ENCODE results near the gene COG7.

DNA sequence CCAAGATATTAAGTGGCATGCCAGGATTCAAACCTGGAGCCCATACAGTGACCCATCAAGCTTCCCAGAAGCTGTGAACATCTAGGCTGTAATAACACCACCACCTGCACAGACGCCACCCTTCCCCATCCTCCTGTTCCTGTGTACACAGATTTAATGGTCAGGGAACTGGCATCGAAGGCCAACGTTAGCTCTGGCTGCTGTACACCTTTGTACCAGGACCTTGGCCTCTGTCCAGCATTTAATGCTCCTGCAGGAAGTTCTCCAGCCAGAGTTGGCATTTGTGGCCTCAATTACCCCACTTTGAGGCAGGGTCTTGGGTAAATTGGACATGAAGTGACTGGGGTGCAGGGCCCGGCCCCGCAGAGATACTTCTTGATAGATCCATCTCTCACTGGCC, 101.6 kb downstream of the COG7 start:
- TF ChIP-seq, protein P1, sequence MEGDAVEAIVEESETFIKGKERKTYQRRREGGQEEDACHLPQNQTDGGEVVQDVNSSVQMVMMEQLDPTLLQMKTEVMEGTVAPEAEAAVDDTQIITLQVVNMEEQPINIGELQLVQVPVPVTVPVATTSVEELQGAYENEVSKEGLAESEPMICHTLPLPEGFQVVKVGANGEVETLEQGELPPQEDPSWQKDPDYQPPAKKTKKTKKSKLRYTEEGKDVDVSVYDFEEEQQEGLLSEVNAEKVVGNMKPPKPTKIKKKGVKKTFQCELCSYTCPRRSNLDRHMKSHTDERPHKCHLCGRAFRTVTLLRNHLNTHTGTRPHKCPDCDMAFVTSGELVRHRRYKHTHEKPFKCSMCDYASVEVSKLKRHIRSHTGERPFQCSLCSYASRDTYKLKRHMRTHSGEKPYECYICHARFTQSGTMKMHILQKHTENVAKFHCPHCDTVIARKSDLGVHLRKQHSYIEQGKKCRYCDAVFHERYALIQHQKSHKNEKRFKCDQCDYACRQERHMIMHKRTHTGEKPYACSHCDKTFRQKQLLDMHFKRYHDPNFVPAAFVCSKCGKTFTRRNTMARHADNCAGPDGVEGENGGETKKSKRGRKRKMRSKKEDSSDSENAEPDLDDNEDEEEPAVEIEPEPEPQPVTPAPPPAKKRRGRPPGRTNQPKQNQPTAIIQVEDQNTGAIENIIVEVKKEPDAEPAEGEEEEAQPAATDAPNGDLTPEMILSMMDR (IDR thresholded peaks at IDR 0.05; ENCODE audit: low read depth, low read length, poor library complexity, severe bottlenecking), result no peak
- no peak for TF ChIP-seq EZH2phosphoT487 (IDR thresholded peaks at IDR 0.05; ENCODE audit: borderline replicate concordance, low read length)

Data from DOHH2 (cell line).